Measurements from ENCODE around the gene DCAF15. TPM values are rescaled to one million over a fixed set of nuclear protein-coding genes. Genes with fewer than 3 reads are reported as not detected.

Gene DCAF15
- total RNA-seq, 1 donor: 13.4 TPM

- TF ChIP-seq CTCF (IDR thresholded peaks at IDR 0.05; ENCODE audit: insufficient read depth, low read depth, low read length): no peak
- no peak overlapping the region for H3K4me3 ChIP-seq (ENCODE audit: low read depth, low read length)
- no peak for DNase-seq (ENCODE audit: low read depth)
Observed at GRCh38 chr19:13959141-13959961, 7.0 kb downstream of the DCAF15 start.

GRCh38 chr19:13959962-13960862 is 7.9 kb downstream of the DCAF15 start:
- TF ChIP-seq CTCF (IDR thresholded peaks at IDR 0.05; ENCODE audit: insufficient read depth, low read depth, low read length): peak; percentile 36
- no peak for DNase-seq (ENCODE audit: low read depth)
- H3K4me3 ChIP-seq (ENCODE audit: low read depth, low read length): no peak overlapping the region

GRCh38 chr19:13960863-13961784 is 8.8 kb downstream of the DCAF15 start:
- no peak for DNase-seq (ENCODE audit: low read depth)
- no peak overlapping the region for H3K4me3 ChIP-seq (ENCODE audit: low read depth, low read length)
- TF ChIP-seq CTCF (IDR thresholded peaks at IDR 0.05; ENCODE audit: insufficient read depth, low read depth, low read length): no peak

GRCh38 chr19:13961826-13962698 is 9.8 kb downstream of the DCAF15 start:
- DNase-seq (ENCODE audit: low read depth): no peak
- TF ChIP-seq CTCF (IDR thresholded peaks at IDR 0.05; ENCODE audit: insufficient read depth, low read depth, low read length): no peak
- no peak overlapping the region for H3K4me3 ChIP-seq (ENCODE audit: low read depth, low read length)

- no peak for DNase-seq (ENCODE audit: low read depth)
Observed at GRCh38 chr19:13962699-13963602, 10.6 kb downstream of the DCAF15 start.

More at GRCh38 chr19:13962699-13963602, 10.6 kb downstream of the DCAF15 start:
- no peak overlapping the region for H3K4me3 ChIP-seq (ENCODE audit: low read depth, low read length)
- no peak for TF ChIP-seq CTCF (IDR thresholded peaks at IDR 0.05; ENCODE audit: insufficient read depth, low read depth, low read length)

Data from fibroblast of villous mesenchyme (primary cell).